ENCODE measurements around the gene GLIS1. TPM values are rescaled to one million over a fixed set of nuclear protein-coding genes. Genes with fewer than 3 reads are reported as not detected.

GLIS1 gene
- polyA plus RNA-seq, 1 experiment = 1.9 TPM

DNA sequence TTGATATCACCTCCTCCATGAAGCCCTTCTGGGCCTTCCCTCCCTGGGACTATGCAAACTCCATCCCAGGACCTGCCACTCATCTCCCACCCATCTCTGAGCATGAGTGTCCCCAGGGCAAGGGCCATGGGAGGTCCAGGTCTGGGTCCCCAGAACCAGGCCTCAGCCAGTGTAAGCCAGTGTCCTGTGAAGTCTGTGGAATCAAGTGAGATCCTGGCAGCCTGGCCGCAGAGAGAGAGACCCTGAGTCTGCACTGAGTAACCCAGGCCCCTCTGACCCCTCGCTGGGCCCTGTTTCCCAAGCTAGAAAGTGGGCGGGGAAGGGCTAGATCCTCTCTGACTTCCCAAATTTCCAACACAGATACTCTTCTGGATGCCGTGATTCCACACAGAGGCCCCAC is 147.0 kb downstream of the GLIS1 start:
- DNase-seq (ENCODE audit: low read depth) = no peak
- TF ChIP-seq, protein P1, sequence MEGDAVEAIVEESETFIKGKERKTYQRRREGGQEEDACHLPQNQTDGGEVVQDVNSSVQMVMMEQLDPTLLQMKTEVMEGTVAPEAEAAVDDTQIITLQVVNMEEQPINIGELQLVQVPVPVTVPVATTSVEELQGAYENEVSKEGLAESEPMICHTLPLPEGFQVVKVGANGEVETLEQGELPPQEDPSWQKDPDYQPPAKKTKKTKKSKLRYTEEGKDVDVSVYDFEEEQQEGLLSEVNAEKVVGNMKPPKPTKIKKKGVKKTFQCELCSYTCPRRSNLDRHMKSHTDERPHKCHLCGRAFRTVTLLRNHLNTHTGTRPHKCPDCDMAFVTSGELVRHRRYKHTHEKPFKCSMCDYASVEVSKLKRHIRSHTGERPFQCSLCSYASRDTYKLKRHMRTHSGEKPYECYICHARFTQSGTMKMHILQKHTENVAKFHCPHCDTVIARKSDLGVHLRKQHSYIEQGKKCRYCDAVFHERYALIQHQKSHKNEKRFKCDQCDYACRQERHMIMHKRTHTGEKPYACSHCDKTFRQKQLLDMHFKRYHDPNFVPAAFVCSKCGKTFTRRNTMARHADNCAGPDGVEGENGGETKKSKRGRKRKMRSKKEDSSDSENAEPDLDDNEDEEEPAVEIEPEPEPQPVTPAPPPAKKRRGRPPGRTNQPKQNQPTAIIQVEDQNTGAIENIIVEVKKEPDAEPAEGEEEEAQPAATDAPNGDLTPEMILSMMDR (IDR thresholded peaks at IDR 0.05; ENCODE audit: insufficient read depth, low read depth, low read length) = no peak
- CTCF ChIA-PET = interaction anchor here (0.8 to 2.1 kb wide), 4 partner anchors 10 to 162 kb away, joined by 3 to 7 read pairs (median 4); no protein-coding TSS in a partner anchor
- H3K36me3 ChIP-seq (ENCODE audit: control insufficient read depth, insufficient read depth, low read length) = peaks cover 4% of the 10 kb centered on the region
- H3K27me3 ChIP-seq (ENCODE audit: control insufficient read depth, insufficient read depth, low read length) = no peaks in the 10 kb centered on the region
- no peak overlapping the region for H3K4me3 ChIP-seq (ENCODE audit: low read depth, low read length)
- POLR2A ChIA-PET = no interaction called here

DNA sequence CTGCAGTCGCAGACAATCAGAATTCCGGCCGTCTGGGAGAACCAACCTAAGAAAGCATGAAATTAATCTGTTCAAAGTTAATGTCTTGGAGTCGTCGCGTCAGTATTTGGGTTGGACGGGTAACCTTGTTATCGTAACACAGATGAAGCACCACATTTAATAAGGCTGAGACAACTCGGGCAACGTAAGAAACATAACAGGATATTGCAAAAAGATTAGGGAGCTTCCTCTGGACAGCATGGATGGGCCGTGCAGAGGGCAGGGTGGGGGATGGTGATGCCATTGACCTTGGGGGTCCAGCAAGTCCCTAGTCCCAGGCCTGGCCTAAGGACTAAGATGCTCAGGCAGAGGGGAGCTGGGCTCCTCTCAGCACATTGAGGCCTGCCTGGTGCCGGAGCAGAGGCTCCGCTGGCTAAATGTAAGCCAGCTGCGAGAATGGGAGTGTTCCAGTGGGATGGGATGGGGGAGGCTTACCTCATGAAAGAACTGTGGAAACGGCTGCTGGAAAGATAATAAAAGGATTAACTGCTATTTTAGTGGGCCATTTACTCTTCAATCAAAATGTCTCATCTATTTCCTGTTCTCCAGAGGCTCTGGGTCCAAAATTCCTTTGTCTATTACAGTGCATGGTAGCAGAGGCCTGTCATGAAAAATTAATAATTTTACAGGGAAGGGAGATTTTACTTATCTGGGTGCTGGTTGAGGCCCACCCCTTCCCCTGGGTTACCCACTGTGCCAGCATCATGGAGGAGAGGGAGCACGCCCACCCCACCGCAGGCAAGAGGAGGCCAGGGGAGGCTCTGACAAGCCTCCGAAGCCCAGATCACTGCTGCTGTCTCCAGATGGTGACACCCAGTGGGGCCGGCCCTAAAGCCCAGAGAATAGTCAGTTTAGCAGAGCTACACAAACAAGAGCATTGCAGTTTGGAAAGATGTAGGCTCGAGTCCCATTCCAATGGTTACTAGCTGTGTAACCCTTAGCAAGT is 148.1 kb downstream of the GLIS1 start:
- Histone ChIP-seq H3K27me3 (ENCODE audit: control insufficient read depth, insufficient read depth, low read length) (no peaks in the 10 kb centered on the region), H3K4me3 (ENCODE audit: low read depth, low read length) (no peak overlapping the region), H3K36me3 (ENCODE audit: control insufficient read depth, insufficient read depth, low read length) (peaks cover 4% of the 10 kb centered on the region)
- ChIA-PET CTCF (interaction anchor here (1.0 to 2.1 kb wide), 4 partner anchors 11 to 92 kb away, joined by 3 to 7 read pairs (median 3); no protein-coding TSS in a partner anchor), POLR2A (no interaction called here)
- no peak for DNase-seq (ENCODE audit: low read depth)
- TF ChIP-seq, protein P1 (IDR thresholded peaks at IDR 0.05; ENCODE audit: insufficient read depth, low read depth, low read length) = no peak

DNA sequence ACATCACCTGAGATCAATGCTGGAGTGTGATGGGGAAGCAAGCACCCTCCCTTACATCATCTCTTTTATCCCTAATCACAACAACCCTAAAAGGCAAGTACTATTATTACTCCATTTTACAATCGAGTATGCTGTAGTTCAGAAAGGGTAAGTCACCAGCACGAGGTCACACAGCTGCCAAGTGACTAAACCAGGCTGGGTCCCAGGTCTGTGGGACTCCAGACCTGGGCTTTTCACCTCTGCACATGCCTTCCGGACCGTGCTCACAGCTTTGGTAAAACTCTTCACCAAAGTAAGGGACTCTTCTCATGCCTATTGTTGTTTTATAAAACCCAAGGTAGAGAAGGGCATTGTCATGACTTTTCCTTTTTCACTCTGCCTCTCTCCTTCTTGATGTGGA is 148.9 kb downstream of the GLIS1 start:
- DNase-seq (ENCODE audit: low read depth) = no peak
- H3K36me3 ChIP-seq (ENCODE audit: control insufficient read depth, insufficient read depth, low read length) = peaks cover 4% of the 10 kb centered on the region
- H3K27me3 ChIP-seq (ENCODE audit: control insufficient read depth, insufficient read depth, low read length) = no peaks in the 10 kb centered on the region
- TF ChIP-seq, protein P1 (IDR thresholded peaks at IDR 0.05; ENCODE audit: insufficient read depth, low read depth, low read length) = no peak
- H3K4me3 ChIP-seq (ENCODE audit: low read depth, low read length) = no peak overlapping the region
- ChIA-PET POLR2A (no interaction called here), CTCF (interaction anchor here (1.0 to 2.1 kb wide), 2 partner anchors 12 to 91 kb away, joined by 3 to 7 read pairs; no protein-coding TSS in a partner anchor)

DNA sequence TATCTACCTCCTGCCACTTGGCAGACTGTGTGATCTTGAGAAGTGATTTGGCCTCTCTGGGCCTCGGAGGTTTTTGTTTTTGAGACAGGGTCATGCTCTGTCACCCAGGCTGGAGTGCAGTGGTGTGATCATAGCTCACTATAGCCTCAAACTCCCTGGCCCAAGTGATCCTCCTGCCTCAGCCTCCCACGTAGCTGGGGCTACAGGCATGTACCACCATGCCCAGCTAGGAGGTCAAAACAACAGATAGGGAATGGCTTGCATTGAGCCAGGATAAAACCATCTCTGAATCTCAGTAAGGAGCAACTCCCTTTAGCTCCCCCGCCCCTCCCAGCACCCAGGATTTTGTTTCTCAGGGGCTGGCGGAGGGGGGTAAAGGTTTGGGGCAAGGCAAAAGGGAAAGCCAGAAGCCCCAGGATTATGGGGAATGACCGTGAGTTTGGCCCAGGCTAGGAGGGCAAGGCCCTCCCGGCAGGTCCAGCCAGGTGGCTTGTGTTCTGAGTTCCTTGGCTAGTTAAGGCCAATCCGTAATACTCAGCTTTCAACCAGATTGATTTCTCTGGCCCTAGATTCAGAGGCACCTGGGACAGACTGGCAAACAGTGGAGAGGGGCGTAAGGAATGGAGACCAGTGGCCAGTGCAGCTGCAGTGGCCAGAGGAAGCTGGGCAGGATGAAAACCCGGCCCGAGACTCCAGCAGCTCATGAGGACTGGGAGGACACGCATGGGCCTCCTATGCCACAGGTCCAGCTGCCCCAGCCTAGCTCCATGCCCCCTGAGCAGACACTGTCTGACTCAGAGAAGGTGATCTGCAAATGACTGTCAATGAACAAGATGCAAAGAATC is 149.7 kb downstream of the GLIS1 start:
- CTCF ChIA-PET = no interaction called here
- POLR2A ChIA-PET = no interaction called here
- TF ChIP-seq, protein P1 (IDR thresholded peaks at IDR 0.05; ENCODE audit: insufficient read depth, low read depth, low read length) = no peak
- DNase-seq (ENCODE audit: low read depth) = no peak
- Histone ChIP-seq H3K4me3 (ENCODE audit: low read depth, low read length) (no peak overlapping the region), H3K36me3 (ENCODE audit: control insufficient read depth, insufficient read depth, low read length) (peaks cover 4% of the 10 kb centered on the region), H3K27me3 (ENCODE audit: control insufficient read depth, insufficient read depth, low read length) (no peaks in the 10 kb centered on the region)

Data from BJ (cell line).